ENCODE results near the gene LIPC.
A peak's percentile ranks its signal among the peaks of the same experiment; 100 is the strongest.

GRCh38 chr15:58517252-58517681, 85.5 kb downstream of the LIPC start:
- TF ChIP-seq CTCF (conservative IDR thresholded peaks at IDR 0.05; ENCODE audit: low read depth, low read length) (0 out of 2 replicates have a peak, but pooled peaks have one; percentile 26), EZH2 (IDR thresholded peaks at IDR 0.05; ENCODE audit: borderline replicate concordance, low read depth, low read length, poor library complexity, severe bottlenecking) (no peak)

All from A673 (cell line).